GM12878 (cell line): ENCODE results near the gene ISG15. TPM values are rescaled to one million over a fixed set of nuclear protein-coding genes. Genes with fewer than 3 reads are reported as not detected.

Source experiments
- ATAC-seq: fragments of 200-7000 bp; cut with Tn5 transposase; 3 replicates; pipeline ENCODE4 v1.9.1; 2020; ENCODE audit warnings: mild to moderate bottlenecking, moderate library complexity
- BruUV-seq: library from RNA; stranded (reverse); fragments of 400-500 nt; replicated peaks from 2 replicates; lab custom pipeline; 2021; lab: Mats Ljungman, UMichigan
- CTCF ChIA-PET: fragments of 300-600 bp; sonication (Branson Sonifier 250); formaldehyde crosslinking; extraction: SDS; loops from one replicate; lab custom pipeline; 2021; ENCODE audit warnings: inconsistent platforms; lab: Yijun Ruan, JAX
- POLR2A ChIA-PET: fragments of 350-600 bp; formaldehyde crosslinking; extraction: SDS; loops from one replicate; lab custom pipeline; 2021; ENCODE audit warnings: inconsistent platforms; lab: Charles Lee
- RAD21 ChIA-PET: fragments of 300-600 bp; sonication (Branson Sonifier 250); formaldehyde crosslinking; loops from one replicate; lab custom pipeline; 2023; ENCODE audit warnings: antibody characterized with exemption; ENCODE audit not compliant: unreplicated experiment; lab: Charles Lee
- SMC1A ChIA-PET: fragments of 300-600 bp; sonication (Branson Sonifier 250); formaldehyde crosslinking; loops from one replicate; lab custom pipeline; 2023; ENCODE audit not compliant: unreplicated experiment, uncharacterized antibody; lab: Charles Lee
- DNase-seq: peaks from one replicate; pipeline ENCODE4 v3.0.0-alpha.2; 2011; ENCODE audit warnings: low read depth, low spot score
- FAIRE-seq: peaks from 3 replicates; lab custom pipeline; 2011; peaks lifted over from hg19 to GRCh38; lab: Jason Lieb, UNC
- H2AFZ ChIP-seq: 2 replicates; pipeline ENCODE4 v1.6.0; 2011; ENCODE audit warnings: low read depth, low read length, control low read depth; ENCODE audit not compliant: control insufficient read depth
- H3K27ac ChIP-seq: 2 replicates; pipeline ENCODE4 v1.5.1; 2011; ENCODE audit warnings: control low read depth; ENCODE audit not compliant: control insufficient read depth, insufficient read depth
- H3K27me3 ChIP-seq, 2 experiments: replicated peaks in 1 of 2; 2 replicates each; pipeline versions ENCODE4 v1.6.0 to v1.6.1; 2011; ENCODE audit warnings: low read length in 1 of 2; ENCODE audit not compliant: control insufficient read depth in 2 of 2, insufficient read depth in 2 of 2
- H3K36me3 ChIP-seq, 2 experiments: 2 replicates each; pipeline ENCODE4 v1.5.1; 2011; ENCODE audit warnings: low read length in 1 of 2; ENCODE audit not compliant: control insufficient read depth in 2 of 2, insufficient read depth in 2 of 2
- H3K4me1 ChIP-seq: 2 replicates; pipeline ENCODE4 v1.6.1; 2011; ENCODE audit warnings: mild to moderate bottlenecking, low read length, moderate library complexity, mixed read lengths; ENCODE audit not compliant: control insufficient read depth, insufficient read depth
- H3K4me2 ChIP-seq: 2 replicates; pipeline ENCODE4 v1.6.0; 2011; ENCODE audit warnings: control low read depth; ENCODE audit not compliant: control insufficient read depth, insufficient read depth
- H3K4me3 ChIP-seq: fragments of 200-600 bp; sonication (generic); 2 replicates; pipeline ENCODE4 v1.5.1; 2016
- H3K79me2 ChIP-seq: 2 replicates; pipeline ENCODE4 v1.6.0; 2011; ENCODE audit warnings: low read length; ENCODE audit not compliant: control insufficient read depth, insufficient read depth
- H3K9ac ChIP-seq: 2 replicates; pipeline ENCODE4 v1.8.0; 2011; ENCODE audit warnings: low read length, control low read depth, mixed read lengths; ENCODE audit not compliant: control insufficient read depth, insufficient read depth
- H3K9me3 ChIP-seq: replicated peaks from 3 replicates; pipeline ENCODE4 v1.5.1; 2011; ENCODE audit warnings: mild to moderate bottlenecking, low read length; ENCODE audit not compliant: control insufficient read depth, insufficient read depth
- H4K20me1 ChIP-seq: 2 replicates; pipeline ENCODE4 v1.6.0; 2011; ENCODE audit not compliant: control insufficient read depth, insufficient read depth
- BACH1 ChIP-seq: fragments of 450-650 bp; IDR thresholded peaks from 2 replicates; pipeline ENCODE4 v1.6.1; 2017; ENCODE audit warnings: mild to moderate bottlenecking, borderline replicate concordance
- IRF5 ChIP-seq: fragments of 450-650 bp; IDR thresholded peaks from 2 replicates; pipeline ENCODE4 v1.6.1; 2017; ENCODE audit warnings: borderline replicate concordance
- NBN ChIP-seq: fragments of 450-650 bp; IDR thresholded peaks from 2 replicates; pipeline ENCODE4 v1.6.1; 2016
- RAD51 ChIP-seq: fragments of 450-650 bp; IDR thresholded peaks from 2 replicates; pipeline ENCODE4 v1.6.1; 2016; ENCODE audit warnings: moderate library complexity, mild to moderate bottlenecking, inconsistent platforms
- WGBS: methylation state at CpG from one replicate; pipeline ENCODE4 v1.1.6; 2016; ENCODE audit warnings: low lambda C conversion rate; ENCODE audit not compliant: insufficient replicate concordance, insufficient coverage; ENCODE audit errors: missing lambda C conversion rate; 5-methylcytosine and 5-hydroxymethylcytosine counted together
- in situ Hi-C: fragments of 300-500 bp; cut with MboI; formaldehyde crosslinking; loops from 9 replicates; pipeline ENCODE4 v1.14.3; 2018; ENCODE audit warnings: mixed read lengths
- intact Hi-C: fragments of 100-400 bp; cut with micrococcal nuclease; formaldehyde crosslinking; loops from one replicate; pipeline ENCODE4 v1.14.2; 2022; ENCODE audit not compliant: unreplicated experiment
- polyA plus RNA-seq, 11 experiments: library from polyadenylated mRNA; depleted of rRNA in 4 of 11; unstranded in 6 of 11; stranded (reverse) in 5 of 11; fragments of >200 nt; fragmentation: Nextera tagmentation in 4 of 11; fragmentation: Illumina TruSeq in 1 of 11; extraction: Ambion mirVana in 4 of 11; extraction: Trizol in 1 of 11; gene quantifications; 1 replicate in 1 of 11; 2 replicates in 10 of 11; pipeline versions ENCODE4 v1.2.1 to v1.2.3, GENCODE V29; 2011 to 2016; ENCODE audit warnings: inconsistent platforms in 2 of 11, missing spikeins in 2 of 11, low read depth in 1 of 11
- total RNA-seq, 4 experiments: library from RNA; depleted of rRNA in 3 of 4; stranded (reverse); fragments of >200 nt in 3 of 4; fragmentation: Illumina TruSeq in 1 of 4; extraction: Trizol in 1 of 4; gene quantifications; 2 replicates each; pipeline versions ENCODE4 v1.2.1 to v1.2.3, GENCODE V29; 2013 to 2021

Gene ISG15
- total and polyA plus RNA-seq, 10 of the 15 experiments (the other 5 are each of a cell fraction or from before 2014, with no cell fraction given): 7.8 to 384 (median 274) TPM

- no peak for TF ChIP-seq IRF5
These were observed 29.4 kb upstream of the ISG15 start (continued) for GRCh38 chr1:983798-984475.

GRCh38 chr1:984476-984814 is 28.9 kb upstream of the ISG15 start:
- ChIA-PET CTCF (interaction anchor here (0.7 to 8.0 kb wide), 18 partner anchors 9 to 387 kb away, joined by 3 to 71 read pairs (median 6); partner anchors contain the start of genes ISG15 and NOC2L), POLR2A (interaction anchor here (0.6 to 1.0 kb wide), 4 partner anchors 11 to 321 kb away, joined by 3 to 7 read pairs (median 3); partner anchors contain the start of gene ISG15), SMC1A (interaction anchor here (0.6 to 2.7 kb wide), 11 partner anchors 13 to 307 kb away, joined by 3 to 13 read pairs (median 4); partner anchors contain the start of gene ISG15), RAD21 (interaction anchor here (0.7 to 2.4 kb wide), 15 partner anchors 8 to 307 kb away, joined by 3 to 19 read pairs (median 3); partner anchors contain the start of genes AGRN and ISG15)
- Histone ChIP-seq H3K27ac (no peak overlapping the region), H3K4me2 (no peak overlapping the region), H2AFZ (no peak overlapping the region), H3K4me3 (no peak overlapping the region), H3K27me3 (no peaks in the 10 kb centered on the region), H3K9ac (no peak overlapping the region), H3K9me3 (no peaks in the 10 kb centered on the region; the same call in 2 of the 3 replicates), H4K20me1 (no peaks in the 10 kb centered on the region), H3K4me1 (no peaks in the 10 kb centered on the region), H3K79me2 (no peaks in the 10 kb centered on the region), H3K36me3 (no peaks in the 10 kb centered on the region)
- no peak for TF ChIP-seq BACH1
- no peak for TF ChIP-seq RAD51
- no peak for TF ChIP-seq NBN
- no TSS peak for BruUV-seq
- FAIRE-seq (no peak), DNase-seq (no peak), ATAC-seq (no peak)
- intact Hi-C loops (loop anchor here (1.0 to 2.0 kb wide), 2 partner anchors 79 to 308 kb away; no protein-coding TSS in a partner anchor), in situ Hi-C loops (loop anchor here (5.0 kb wide), 1 partner anchor 78 kb away; no protein-coding TSS in a partner anchor)
- WGBS: 58% methylated on average over 12 of the region's 12 CpGs
